Peyer's patch (tissue), 4 donors: Measurements from ENCODE around the gene ADGRG3.

ENCODE experiments used
- POLR2A ChIP-seq, 2 donors: fragments of 450-650 bp; IDR thresholded peaks; one replicate each; pipeline ENCODE4 v1.5.1; 2017; ENCODE audit warnings: antibody characterized with exemption in 2 of 2, mild to moderate bottlenecking in 2 of 2, moderate library complexity in 2 of 2
- TF ChIP-seq, protein P1 (sequence below), 6 experiments: fragments of 450-650 bp in 4 of 6; fragments of 200-600 bp in 2 of 6; sonication (generic) in 1 of 6; IDR thresholded peaks; one replicate each; pipeline ENCODE4 v1.5.1; 2017 to 2019; ENCODE audit warnings: antibody characterized with exemption in 6 of 6, mild to moderate bottlenecking in 3 of 6, moderate library complexity in 1 of 6

DNA sequence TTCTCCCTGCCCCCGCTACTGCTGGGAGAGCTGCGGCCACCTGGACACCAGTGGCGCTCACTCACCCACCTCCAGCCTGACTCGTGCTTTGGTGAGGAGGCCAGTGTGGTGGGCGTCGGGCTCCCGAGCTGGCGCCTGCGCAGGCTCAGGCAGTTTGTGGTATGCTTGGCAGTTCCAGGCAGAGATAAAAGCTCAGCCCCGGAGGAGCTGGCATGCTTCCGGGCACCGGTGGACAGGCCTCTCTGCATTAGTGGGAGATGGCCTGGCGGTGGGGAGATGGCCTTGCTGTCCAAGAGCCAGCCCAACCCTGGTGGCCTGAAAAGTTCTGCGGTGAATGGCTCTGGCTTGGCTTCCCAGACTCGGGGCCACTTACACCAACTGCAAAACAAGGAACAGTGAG is 35.5 kb upstream of the ADGRG3 start:
- TF ChIP-seq, protein P1, sequence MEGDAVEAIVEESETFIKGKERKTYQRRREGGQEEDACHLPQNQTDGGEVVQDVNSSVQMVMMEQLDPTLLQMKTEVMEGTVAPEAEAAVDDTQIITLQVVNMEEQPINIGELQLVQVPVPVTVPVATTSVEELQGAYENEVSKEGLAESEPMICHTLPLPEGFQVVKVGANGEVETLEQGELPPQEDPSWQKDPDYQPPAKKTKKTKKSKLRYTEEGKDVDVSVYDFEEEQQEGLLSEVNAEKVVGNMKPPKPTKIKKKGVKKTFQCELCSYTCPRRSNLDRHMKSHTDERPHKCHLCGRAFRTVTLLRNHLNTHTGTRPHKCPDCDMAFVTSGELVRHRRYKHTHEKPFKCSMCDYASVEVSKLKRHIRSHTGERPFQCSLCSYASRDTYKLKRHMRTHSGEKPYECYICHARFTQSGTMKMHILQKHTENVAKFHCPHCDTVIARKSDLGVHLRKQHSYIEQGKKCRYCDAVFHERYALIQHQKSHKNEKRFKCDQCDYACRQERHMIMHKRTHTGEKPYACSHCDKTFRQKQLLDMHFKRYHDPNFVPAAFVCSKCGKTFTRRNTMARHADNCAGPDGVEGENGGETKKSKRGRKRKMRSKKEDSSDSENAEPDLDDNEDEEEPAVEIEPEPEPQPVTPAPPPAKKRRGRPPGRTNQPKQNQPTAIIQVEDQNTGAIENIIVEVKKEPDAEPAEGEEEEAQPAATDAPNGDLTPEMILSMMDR (IDR thresholded peaks at IDR 0.05) = no peak
- TF ChIP-seq POLR2A (IDR thresholded peaks at IDR 0.05) = no peak
